Kidney (tissue), 14 donors: Measurements from ENCODE around the gene ROR2. TPM values are rescaled to one million over a fixed set of nuclear protein-coding genes. Genes with fewer than 3 reads are reported as not detected.

ENCODE experiments used
- DNase-seq, 5 donors: peaks; one replicate each; pipeline ENCODE4 v3.0.0-alpha.2; 2013 to 2020
- FAIRE-seq: peaks from 2 replicates; lab custom pipeline; 2012; peaks lifted over from hg19 to GRCh38; lab: Jason Lieb, UNC
- H3K27ac ChIP-seq, 2 donors: one replicate each; pipeline ENCODE4 v1.7.0; 2013; ENCODE audit warnings: low read depth in 2 of 2, low read length in 2 of 2, inconsistent platforms in 1 of 2
- H3K27me3 ChIP-seq: one replicate; pipeline ENCODE4 v1.7.1; 2013; ENCODE audit warnings: low read length, inconsistent platforms; ENCODE audit not compliant: control insufficient read depth, insufficient read depth
- H3K36me3 ChIP-seq, 3 donors: one replicate each; pipeline versions ENCODE4 v1.7.0 to v1.7.1; 2013; ENCODE audit warnings: low read length in 3 of 3, control low read depth in 1 of 3, inconsistent platforms in 1 of 3; ENCODE audit not compliant: insufficient read depth in 3 of 3, control insufficient read depth in 2 of 3
- H3K4me1 ChIP-seq, 3 donors: one replicate each; pipeline versions ENCODE4 v1.7.0 to v1.7.1; 2013; ENCODE audit warnings: low read length in 3 of 3, inconsistent platforms in 1 of 3, low read depth in 1 of 3; ENCODE audit not compliant: control insufficient read depth in 2 of 3, insufficient read depth in 2 of 3
- H3K4me3 ChIP-seq, 3 donors: one replicate each; pipeline versions ENCODE4 v1.7.0 to v1.8.1; 2013; ENCODE audit warnings: low read length in 3 of 3, control low read depth in 1 of 3, inconsistent platforms in 1 of 3
- H3K9ac ChIP-seq, 3 donors: one replicate each; pipeline versions ENCODE4 v1.7.0 to v1.7.1; 2013; ENCODE audit warnings: low read length in 3 of 3, control low read depth in 1 of 3, inconsistent platforms in 1 of 3
- H3K9me3 ChIP-seq, 3 donors: one replicate each; pipeline versions ENCODE4 v1.7.0 to v1.7.1; 2013; ENCODE audit warnings: low read length in 3 of 3, control low read depth in 1 of 3, inconsistent platforms in 1 of 3; ENCODE audit not compliant: control insufficient read depth in 2 of 3, insufficient read depth in 1 of 3
- intact Hi-C: fragments of 100-400 bp; cut with DNase I; formaldehyde crosslinking; loops from one replicate; pipeline ENCODE4 v1.11.1; 2022
- polyA plus RNA-seq: library from polyadenylated mRNA; stranded (reverse); fragments of 350-450 nt; fragmentation: Illumina TruSeq; extraction: RNeasy Lipid Tissue Mini Kit (QIAGEN cat#74804); gene quantifications from one replicate; pipeline ENCODE4 v1.2.3, GENCODE V29; 2014; ENCODE audit warnings: low read depth, low replicate concordance; ENCODE audit not compliant: insufficient read depth
- total RNA-seq: library from RNA; stranded (reverse); fragmentation: NEBNext Ultra II Directional; extraction: Animal tissue kit (Norgen Biotek cat#: 25700); gene quantifications from one replicate; pipeline ENCODE4 v1.2.1, GENCODE V29; 2021
- TF ChIP-seq, protein P1 (sequence below): IDR thresholded peaks from 3 replicates; pipeline ENCODE4 v1.5.1; 2012; ENCODE audit warnings: mild to moderate bottlenecking, moderate library complexity, borderline replicate concordance; ENCODE audit not compliant: insufficient read depth; ENCODE audit errors: extremely low read depth
- donor health status: control.
- donor health status: control.
- donor health status: control.
- donor health status: control.
- donor health status: control.
- donor health status: DM: yes; HTN: yes; CAD: no.
- donor health status: Normal renal cell carcinoma (clear cell type).

The ROR2 gene
- total and polyA plus RNA-seq, 2 donors from 2014 or later, result 1.5 to 5.7 TPM

DNA sequence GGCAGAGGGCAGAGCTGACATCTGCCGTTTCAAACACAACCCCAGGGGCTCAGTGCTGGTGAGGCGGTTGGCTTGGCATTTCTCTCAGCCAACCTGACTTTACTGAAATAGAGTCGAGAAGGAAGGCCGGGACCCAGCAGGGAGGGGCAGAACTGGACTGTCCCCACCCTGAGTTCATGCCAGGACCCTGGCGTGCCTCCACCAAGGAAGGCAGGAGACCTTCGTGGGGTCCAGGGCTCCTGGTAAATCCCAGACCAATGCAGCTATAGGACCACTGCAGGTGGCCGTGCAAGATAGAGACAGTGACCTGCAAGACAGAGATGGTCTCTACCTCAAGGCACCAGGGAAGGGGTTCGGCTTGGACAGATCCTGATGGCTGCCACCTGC lies 132.9 kb downstream of the ROR2 start:
- Histone ChIP-seq H3K9me3 (no peaks in the 10 kb centered on the region), H3K4me1 (peaks cover 0 to 5% (median 3%) of the 10 kb centered on the region in 3 donors), H3K9ac (no peak overlapping the region), H3K27ac (no peak overlapping the region), H3K36me3 (no peaks in the 10 kb centered on the region), H3K27me3 (no peaks in the 10 kb centered on the region), H3K4me3 (peak overlapping the region in 1 of 3 donors; percentile 49)
- no peak for DNase-seq
- FAIRE-seq, result no peak
- intact Hi-C loops, result no loop called here
- TF ChIP-seq, protein P1, sequence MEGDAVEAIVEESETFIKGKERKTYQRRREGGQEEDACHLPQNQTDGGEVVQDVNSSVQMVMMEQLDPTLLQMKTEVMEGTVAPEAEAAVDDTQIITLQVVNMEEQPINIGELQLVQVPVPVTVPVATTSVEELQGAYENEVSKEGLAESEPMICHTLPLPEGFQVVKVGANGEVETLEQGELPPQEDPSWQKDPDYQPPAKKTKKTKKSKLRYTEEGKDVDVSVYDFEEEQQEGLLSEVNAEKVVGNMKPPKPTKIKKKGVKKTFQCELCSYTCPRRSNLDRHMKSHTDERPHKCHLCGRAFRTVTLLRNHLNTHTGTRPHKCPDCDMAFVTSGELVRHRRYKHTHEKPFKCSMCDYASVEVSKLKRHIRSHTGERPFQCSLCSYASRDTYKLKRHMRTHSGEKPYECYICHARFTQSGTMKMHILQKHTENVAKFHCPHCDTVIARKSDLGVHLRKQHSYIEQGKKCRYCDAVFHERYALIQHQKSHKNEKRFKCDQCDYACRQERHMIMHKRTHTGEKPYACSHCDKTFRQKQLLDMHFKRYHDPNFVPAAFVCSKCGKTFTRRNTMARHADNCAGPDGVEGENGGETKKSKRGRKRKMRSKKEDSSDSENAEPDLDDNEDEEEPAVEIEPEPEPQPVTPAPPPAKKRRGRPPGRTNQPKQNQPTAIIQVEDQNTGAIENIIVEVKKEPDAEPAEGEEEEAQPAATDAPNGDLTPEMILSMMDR, result no peak

DNA sequence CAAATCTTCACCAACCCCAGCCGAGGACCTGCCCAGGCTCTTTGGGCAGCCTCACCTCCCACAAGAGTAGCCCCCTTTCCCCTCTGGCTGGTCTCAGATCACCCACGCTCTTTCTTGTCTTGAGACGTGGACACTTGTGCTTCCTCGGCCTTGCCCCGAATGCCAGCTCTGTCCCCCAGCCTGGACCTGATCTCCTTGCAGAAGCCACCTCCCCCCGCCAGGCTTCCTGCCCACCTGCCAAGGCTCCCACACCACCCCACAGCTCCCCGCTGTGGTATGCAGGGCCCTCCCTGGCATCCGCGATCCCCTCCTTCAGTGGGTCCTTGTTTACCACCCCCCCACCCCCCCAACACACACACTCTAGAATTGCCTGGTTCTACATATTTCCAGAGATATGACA lies 133.7 kb downstream of the ROR2 start:
- intact Hi-C loops, result no loop called here
- Histone ChIP-seq H3K4me1 (peaks cover 0 to 5% (median 3%) of the 10 kb centered on the region in 3 donors), H3K9ac (no peak overlapping the region), H3K9me3 (no peaks in the 10 kb centered on the region), H3K27me3 (no peaks in the 10 kb centered on the region), H3K36me3 (no peaks in the 10 kb centered on the region), H3K27ac (no peak overlapping the region), H3K4me3 (no peak overlapping the region)
- DNase-seq (peak in 1 of 5 donors; percentile 38), FAIRE-seq (no peak)
- TF ChIP-seq, protein P1, result no peak

DNA sequence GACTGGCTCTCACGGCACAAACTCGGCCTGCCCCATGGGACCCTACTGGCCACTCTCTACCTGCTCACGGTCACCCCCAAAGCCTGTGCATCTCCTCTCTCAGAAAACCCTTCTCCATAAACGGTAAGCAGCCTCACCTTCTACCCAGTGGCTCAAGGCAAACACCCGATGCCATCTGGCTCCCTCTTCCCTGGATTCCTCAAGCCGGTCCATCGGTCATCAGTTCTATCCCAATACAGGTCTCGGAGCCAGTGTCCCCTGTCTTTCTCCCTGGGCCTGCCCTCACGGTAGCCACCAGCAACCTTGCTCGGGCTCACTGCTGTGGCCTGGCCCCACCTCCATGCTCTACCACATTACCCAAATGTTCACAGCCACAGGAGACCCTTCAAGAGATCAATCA lies 134.1 kb downstream of the ROR2 start:
- Histone ChIP-seq H3K27me3 (no peaks in the 10 kb centered on the region), H3K4me3 (no peak overlapping the region), H3K9me3 (no peaks in the 10 kb centered on the region), H3K4me1 (peaks cover 0 to 5% (median 3%) of the 10 kb centered on the region in 3 donors), H3K9ac (no peak overlapping the region), H3K27ac (no peak overlapping the region), H3K36me3 (no peaks in the 10 kb centered on the region)
- DNase-seq (peak in 1 of 5 donors; percentile 33), FAIRE-seq (no peak)
- intact Hi-C loops, result no loop called here
- TF ChIP-seq, protein P1, result no peak

DNA sequence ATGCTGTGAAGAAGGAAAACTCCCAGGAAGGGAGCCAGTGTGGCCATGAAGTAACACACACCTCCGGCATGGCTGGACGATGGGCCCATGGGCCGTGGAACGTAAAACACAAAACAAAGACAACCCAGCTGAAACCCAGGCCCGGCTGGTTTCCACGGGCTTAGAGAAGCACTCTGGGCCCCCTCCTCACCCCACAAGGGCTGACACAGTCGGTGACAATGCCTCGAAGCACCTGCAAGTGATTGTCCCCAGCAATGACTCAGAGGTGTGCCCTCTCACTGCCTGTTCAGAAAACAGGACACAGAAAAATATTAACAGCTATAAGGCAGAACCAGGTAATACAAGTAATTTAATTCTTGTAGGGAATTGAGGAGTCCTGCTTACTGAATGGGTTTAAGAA lies 135.3 kb downstream of the ROR2 start:
- Histone ChIP-seq H3K36me3 (no peaks in the 10 kb centered on the region), H3K27ac (no peak overlapping the region), H3K4me1 (peaks cover 0 to 5% (median 3%) of the 10 kb centered on the region in 3 donors), H3K27me3 (no peaks in the 10 kb centered on the region), H3K4me3 (no peak overlapping the region), H3K9ac (no peak overlapping the region), H3K9me3 (no peaks in the 10 kb centered on the region)
- no peak for FAIRE-seq
- DNase-seq, result no peak
- TF ChIP-seq, protein P1, result no peak
- intact Hi-C loops, result no loop called here
